Stimulated activated CD8-positive, alpha-beta memory T cell treated with anti-CD3 and anti-CD28 coated beads, Interleukin-15, amount 100 ng/mL, for 4 hours (primary cell): Measurements from ENCODE around the gene HSD17B1.
"Not testable (repeated sequence)": the region's sequence is repeated elsewhere in the genome, so short reads cannot be mapped to it uniquely, and the experiment has no call there.

Experiments
- DNase-seq, 2 donors: peaks; one replicate each; pipeline ENCODE4 v3.0.0-alpha.2; 2020; ENCODE audit warnings: low read depth in 2 of 2

HSD17B1 gene

GRCh38 chr17:42552736-42553135 is at the start of gene HSD17B1:
HSD17B1 (plus strand) TSS chr17:42552923; CDS start chr17:42552934, 11 bp downstream.
- not testable (repeated sequence) for DNase-seq

GRCh38 chr17:42502926-42503325 is 49.8 kb upstream of the HSD17B1 start:
- no peak for DNase-seq

- no peak for DNase-seq
Measured at GRCh38 chr17:42507671-42508070, 45.1 kb upstream of the HSD17B1 start.

GRCh38 chr17:42508426-42509165 is 44.1 kb upstream of the HSD17B1 start:
- no peak for DNase-seq

GRCh38 chr17:42509409-42509808 is 43.3 kb upstream of the HSD17B1 start:
- no peak for DNase-seq

- DNase-seq, result no peak
Measured at GRCh38 chr17:42509841-42510240, 42.9 kb upstream of the HSD17B1 start.

GRCh38 chr17:42512246-42512645 is 40.5 kb upstream of the HSD17B1 start:
- DNase-seq, result no peak

GRCh38 chr17:42512733-42513251 is 39.9 kb upstream of the HSD17B1 start:
- DNase-seq, result no peak

- no peak for DNase-seq
Measured at GRCh38 chr17:42513686-42514085, 39.0 kb upstream of the HSD17B1 start.

- DNase-seq, result no peak
Measured at GRCh38 chr17:42514279-42514678, 38.4 kb upstream of the HSD17B1 start.

- no peak for DNase-seq
Measured at GRCh38 chr17:42514867-42515266, 37.9 kb upstream of the HSD17B1 start.

- DNase-seq, result peak; percentile 47 to 62
Measured at GRCh38 chr17:42517516-42517915, 35.2 kb upstream of the HSD17B1 start.

- DNase-seq, result no peak
Measured at GRCh38 chr17:42518046-42518754, 34.5 kb upstream of the HSD17B1 start.

GRCh38 chr17:42518755-42519545 is 33.8 kb upstream of the HSD17B1 start:
- no peak for DNase-seq

- DNase-seq, result no peak
Measured at GRCh38 chr17:42519546-42520491, 32.9 kb upstream of the HSD17B1 start.

GRCh38 chr17:42520540-42520951 is 32.2 kb upstream of the HSD17B1 start:
- DNase-seq, result no peak

GRCh38 chr17:42521036-42521435 is 31.7 kb upstream of the HSD17B1 start:
- DNase-seq, result no peak

- DNase-seq, result no peak
Measured at GRCh38 chr17:42521666-42522262, 31.0 kb upstream of the HSD17B1 start.

GRCh38 chr17:42522263-42522790 is 30.4 kb upstream of the HSD17B1 start:
- no peak for DNase-seq

- no peak for DNase-seq
Measured at GRCh38 chr17:42522798-42523278, 29.9 kb upstream of the HSD17B1 start.
